Subcutaneous adipose tissue (tissue), 4 donors: ENCODE measurements around the gene ZNF23. TPM values are rescaled to one million over a fixed set of nuclear protein-coding genes. Genes with fewer than 3 reads are reported as not detected.

ENCODE experiments used
- total RNA-seq, 4 donors: library from RNA; depleted of rRNA; stranded (reverse); fragments of >200 nt; gene quantifications; one replicate each; pipeline ENCODE4 v1.1.0, GENCODE V29; 2016
- TF ChIP-seq, protein P1 (sequence below): fragments of 450-650 bp; IDR thresholded peaks from one replicate; pipeline ENCODE4 v1.5.1; 2016; ENCODE audit warnings: low read depth, mild to moderate bottlenecking, control low read depth, antibody characterized with exemption, moderate library complexity

The ZNF23 gene
- total RNA-seq, 4 donors from 2014 or later, result 8.5 to 19.0 (median 13.5) TPM

- TF ChIP-seq, protein P1, sequence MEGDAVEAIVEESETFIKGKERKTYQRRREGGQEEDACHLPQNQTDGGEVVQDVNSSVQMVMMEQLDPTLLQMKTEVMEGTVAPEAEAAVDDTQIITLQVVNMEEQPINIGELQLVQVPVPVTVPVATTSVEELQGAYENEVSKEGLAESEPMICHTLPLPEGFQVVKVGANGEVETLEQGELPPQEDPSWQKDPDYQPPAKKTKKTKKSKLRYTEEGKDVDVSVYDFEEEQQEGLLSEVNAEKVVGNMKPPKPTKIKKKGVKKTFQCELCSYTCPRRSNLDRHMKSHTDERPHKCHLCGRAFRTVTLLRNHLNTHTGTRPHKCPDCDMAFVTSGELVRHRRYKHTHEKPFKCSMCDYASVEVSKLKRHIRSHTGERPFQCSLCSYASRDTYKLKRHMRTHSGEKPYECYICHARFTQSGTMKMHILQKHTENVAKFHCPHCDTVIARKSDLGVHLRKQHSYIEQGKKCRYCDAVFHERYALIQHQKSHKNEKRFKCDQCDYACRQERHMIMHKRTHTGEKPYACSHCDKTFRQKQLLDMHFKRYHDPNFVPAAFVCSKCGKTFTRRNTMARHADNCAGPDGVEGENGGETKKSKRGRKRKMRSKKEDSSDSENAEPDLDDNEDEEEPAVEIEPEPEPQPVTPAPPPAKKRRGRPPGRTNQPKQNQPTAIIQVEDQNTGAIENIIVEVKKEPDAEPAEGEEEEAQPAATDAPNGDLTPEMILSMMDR, result no peak
These were observed 35.0 kb downstream of the ZNF23 start for GRCh38 chr16:71426880-71427615.

GRCh38 chr16:71426069-71426879 is 35.8 kb downstream of the ZNF23 start:
- TF ChIP-seq, protein P1, result no peak

- TF ChIP-seq, protein P1, result no peak
These were observed 36.3 kb downstream of the ZNF23 start for GRCh38 chr16:71425746-71426068.

GRCh38 chr16:71424626-71425025 is 37.4 kb downstream of the ZNF23 start:
- TF ChIP-seq, protein P1, result no peak

GRCh38 chr16:71423865-71424264 is 38.2 kb downstream of the ZNF23 start:
- TF ChIP-seq, protein P1, result no peak

- TF ChIP-seq, protein P1, result no peak
These were observed 39.0 kb downstream of the ZNF23 start for GRCh38 chr16:71423016-71423415.

DNA sequence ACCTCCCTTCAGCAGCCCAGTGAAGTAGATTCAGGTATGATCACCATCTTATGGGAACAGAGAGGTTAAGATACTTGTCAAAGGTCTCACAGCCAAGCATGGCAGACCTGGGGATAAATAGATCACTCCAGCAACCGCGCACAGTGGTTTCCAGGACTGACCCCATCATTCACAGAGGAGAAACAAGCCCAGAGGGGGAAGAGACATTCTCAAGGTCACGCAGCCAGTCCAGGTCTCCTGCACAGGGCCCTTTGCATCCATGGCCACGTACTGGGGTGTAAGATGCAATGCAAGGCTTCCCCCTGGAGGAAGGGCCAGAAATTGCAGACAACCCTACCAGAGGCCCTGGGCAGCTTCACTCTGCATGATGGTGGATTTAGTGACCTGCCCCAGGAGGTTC is 40.1 kb downstream of the ZNF23 start:
- TF ChIP-seq, protein P1, result no peak
